ENCODE results near the gene CDYL2. TPM values are rescaled to one million over a fixed set of nuclear protein-coding genes. Genes with fewer than 3 reads are reported as not detected.

Gene CDYL2
- polyA plus RNA-seq, 1 donor from 2014 or later: 2.6 TPM

DNA sequence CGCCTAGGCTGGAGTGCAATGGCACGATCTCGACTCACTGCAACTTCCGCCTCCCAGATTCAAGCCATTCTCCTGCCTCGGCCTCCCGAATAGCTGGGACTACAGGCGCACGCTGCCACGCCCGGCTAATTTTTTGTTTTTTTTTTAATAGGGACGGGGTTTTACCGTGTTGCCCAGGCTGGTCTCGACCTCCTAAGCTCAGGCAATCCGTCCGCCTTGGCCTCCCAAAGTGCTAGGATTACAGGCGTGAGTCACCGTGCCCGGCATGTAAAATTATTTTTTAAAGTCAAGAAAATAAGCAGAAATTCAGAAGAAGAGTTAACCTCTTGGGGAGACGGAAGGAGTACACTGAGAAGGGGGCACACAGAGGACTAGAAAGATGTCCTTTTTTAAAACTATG is 27.5 kb downstream of the CDYL2 start:
- no peaks in the 10 kb centered on the region for H3K27me3 ChIP-seq (ENCODE audit: insufficient read depth, low read depth, low read length)
- H3K36me3 ChIP-seq (ENCODE audit: insufficient read depth, low read length): no peaks in the 10 kb centered on the region
- no peak overlapping the region for H3K4me3 ChIP-seq (ENCODE audit: low read length)
- TF ChIP-seq, protein P1, sequence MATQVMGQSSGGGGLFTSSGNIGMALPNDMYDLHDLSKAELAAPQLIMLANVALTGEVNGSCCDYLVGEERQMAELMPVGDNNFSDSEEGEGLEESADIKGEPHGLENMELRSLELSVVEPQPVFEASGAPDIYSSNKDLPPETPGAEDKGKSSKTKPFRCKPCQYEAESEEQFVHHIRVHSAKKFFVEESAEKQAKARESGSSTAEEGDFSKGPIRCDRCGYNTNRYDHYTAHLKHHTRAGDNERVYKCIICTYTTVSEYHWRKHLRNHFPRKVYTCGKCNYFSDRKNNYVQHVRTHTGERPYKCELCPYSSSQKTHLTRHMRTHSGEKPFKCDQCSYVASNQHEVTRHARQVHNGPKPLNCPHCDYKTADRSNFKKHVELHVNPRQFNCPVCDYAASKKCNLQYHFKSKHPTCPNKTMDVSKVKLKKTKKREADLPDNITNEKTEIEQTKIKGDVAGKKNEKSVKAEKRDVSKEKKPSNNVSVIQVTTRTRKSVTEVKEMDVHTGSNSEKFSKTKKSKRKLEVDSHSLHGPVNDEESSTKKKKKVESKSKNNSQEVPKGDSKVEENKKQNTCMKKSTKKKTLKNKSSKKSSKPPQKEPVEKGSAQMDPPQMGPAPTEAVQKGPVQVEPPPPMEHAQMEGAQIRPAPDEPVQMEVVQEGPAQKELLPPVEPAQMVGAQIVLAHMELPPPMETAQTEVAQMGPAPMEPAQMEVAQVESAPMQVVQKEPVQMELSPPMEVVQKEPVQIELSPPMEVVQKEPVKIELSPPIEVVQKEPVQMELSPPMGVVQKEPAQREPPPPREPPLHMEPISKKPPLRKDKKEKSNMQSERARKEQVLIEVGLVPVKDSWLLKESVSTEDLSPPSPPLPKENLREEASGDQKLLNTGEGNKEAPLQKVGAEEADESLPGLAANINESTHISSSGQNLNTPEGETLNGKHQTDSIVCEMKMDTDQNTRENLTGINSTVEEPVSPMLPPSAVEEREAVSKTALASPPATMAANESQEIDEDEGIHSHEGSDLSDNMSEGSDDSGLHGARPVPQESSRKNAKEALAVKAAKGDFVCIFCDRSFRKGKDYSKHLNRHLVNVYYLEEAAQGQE (IDR thresholded peaks at IDR 0.05; ENCODE audit: borderline replicate concordance): no peak
- no peak for TF ChIP-seq POLR2AphosphoS5 (IDR thresholded peaks at IDR 0.05)
- TF ChIP-seq, protein P2, sequence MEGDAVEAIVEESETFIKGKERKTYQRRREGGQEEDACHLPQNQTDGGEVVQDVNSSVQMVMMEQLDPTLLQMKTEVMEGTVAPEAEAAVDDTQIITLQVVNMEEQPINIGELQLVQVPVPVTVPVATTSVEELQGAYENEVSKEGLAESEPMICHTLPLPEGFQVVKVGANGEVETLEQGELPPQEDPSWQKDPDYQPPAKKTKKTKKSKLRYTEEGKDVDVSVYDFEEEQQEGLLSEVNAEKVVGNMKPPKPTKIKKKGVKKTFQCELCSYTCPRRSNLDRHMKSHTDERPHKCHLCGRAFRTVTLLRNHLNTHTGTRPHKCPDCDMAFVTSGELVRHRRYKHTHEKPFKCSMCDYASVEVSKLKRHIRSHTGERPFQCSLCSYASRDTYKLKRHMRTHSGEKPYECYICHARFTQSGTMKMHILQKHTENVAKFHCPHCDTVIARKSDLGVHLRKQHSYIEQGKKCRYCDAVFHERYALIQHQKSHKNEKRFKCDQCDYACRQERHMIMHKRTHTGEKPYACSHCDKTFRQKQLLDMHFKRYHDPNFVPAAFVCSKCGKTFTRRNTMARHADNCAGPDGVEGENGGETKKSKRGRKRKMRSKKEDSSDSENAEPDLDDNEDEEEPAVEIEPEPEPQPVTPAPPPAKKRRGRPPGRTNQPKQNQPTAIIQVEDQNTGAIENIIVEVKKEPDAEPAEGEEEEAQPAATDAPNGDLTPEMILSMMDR (IDR thresholded peaks at IDR 0.05; ENCODE audit: poor library complexity, severe bottlenecking): no peak
- no peak for TF ChIP-seq EZH2 (IDR thresholded peaks at IDR 0.05; ENCODE audit: borderline replicate concordance, insufficient read depth, low read length, poor library complexity, severe bottlenecking)
- no peak for TF ChIP-seq RAD21 (conservative IDR thresholded peaks at IDR 0.05)
- TF ChIP-seq SMC3 (conservative IDR thresholded peaks at IDR 0.05; ENCODE audit: poor library complexity): no peak
- TF ChIP-seq EP300 (conservative IDR thresholded peaks at IDR 0.05; ENCODE audit: poor library complexity, severe bottlenecking): no peak
- TF ChIP-seq TAF1 (IDR thresholded peaks at IDR 0.05; ENCODE audit: low read depth): no peak
- no peak for TF ChIP-seq MXI1 (conservative IDR thresholded peaks at IDR 0.05; ENCODE audit: poor library complexity, severe bottlenecking)
- H4K20me1 ChIP-seq (ENCODE audit: insufficient read depth): no peaks in the 10 kb centered on the region
- no peak overlapping the region for H3K27ac ChIP-seq (ENCODE audit: low read length)
- H3K79me2 ChIP-seq (replicated peaks; ENCODE audit: insufficient read depth, low read length): no peaks in the 10 kb centered on the region
- H2AFZ ChIP-seq (ENCODE audit: low read depth, low read length): no peak overlapping the region
- no peaks in the 10 kb centered on the region for H3K9me3 ChIP-seq (ENCODE audit: low read length)
- H3K9me2 ChIP-seq (ENCODE audit: insufficient read depth, low read length): no peaks in the 10 kb centered on the region
- H3K4me2 ChIP-seq (ENCODE audit: low read length): no peak overlapping the region
- no peaks in the 10 kb centered on the region for H3F3A ChIP-seq (ENCODE audit: insufficient read depth, low read length, poor library complexity, severe bottlenecking)
- H3K9ac ChIP-seq (ENCODE audit: low read length): no peak overlapping the region

DNA sequence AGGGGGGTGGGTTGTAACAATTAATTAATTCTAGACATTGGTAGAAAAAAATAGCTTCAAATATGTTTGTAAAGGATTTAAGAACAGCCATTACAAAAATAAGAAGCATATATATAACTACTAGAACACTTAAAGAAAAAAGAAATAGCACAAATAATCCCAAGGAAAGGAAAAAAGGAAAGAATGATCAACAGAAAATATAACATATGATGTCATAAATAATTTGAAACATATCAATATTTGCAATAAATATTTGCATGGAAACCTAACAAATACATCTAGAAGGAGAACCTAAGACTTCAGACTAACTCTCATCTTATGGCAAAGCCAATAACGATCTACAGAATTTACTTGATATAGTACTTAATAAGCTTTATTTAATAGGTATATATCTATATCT is 28.9 kb downstream of the CDYL2 start:
- no peaks in the 10 kb centered on the region for H3K36me3 ChIP-seq (ENCODE audit: insufficient read depth, low read length)
- H3K9ac ChIP-seq (ENCODE audit: low read length): no peak overlapping the region
- H3K27me3 ChIP-seq (ENCODE audit: insufficient read depth, low read depth, low read length): no peaks in the 10 kb centered on the region
- no peaks in the 10 kb centered on the region for H3K9me3 ChIP-seq (ENCODE audit: low read length)
- H4K20me1 ChIP-seq (ENCODE audit: insufficient read depth): no peaks in the 10 kb centered on the region
- no peak overlapping the region for H3K4me2 ChIP-seq (ENCODE audit: low read length)
- no peaks in the 10 kb centered on the region for H3F3A ChIP-seq (ENCODE audit: insufficient read depth, low read length, poor library complexity, severe bottlenecking)
- no peaks in the 10 kb centered on the region for H3K9me2 ChIP-seq (ENCODE audit: insufficient read depth, low read length)
- TF ChIP-seq EP300 (conservative IDR thresholded peaks at IDR 0.05; ENCODE audit: poor library complexity, severe bottlenecking) (no peak), RAD21 (conservative IDR thresholded peaks at IDR 0.05) (no peak), EZH2 (IDR thresholded peaks at IDR 0.05; ENCODE audit: borderline replicate concordance, insufficient read depth, low read length, poor library complexity, severe bottlenecking) (no peak)
- no peak overlapping the region for H3K4me3 ChIP-seq (ENCODE audit: low read length)
- no peak overlapping the region for H2AFZ ChIP-seq (ENCODE audit: low read depth, low read length)
- H3K79me2 ChIP-seq (replicated peaks; ENCODE audit: insufficient read depth, low read length): no peaks in the 10 kb centered on the region
- no peak overlapping the region for H3K27ac ChIP-seq (ENCODE audit: low read length)

DNA sequence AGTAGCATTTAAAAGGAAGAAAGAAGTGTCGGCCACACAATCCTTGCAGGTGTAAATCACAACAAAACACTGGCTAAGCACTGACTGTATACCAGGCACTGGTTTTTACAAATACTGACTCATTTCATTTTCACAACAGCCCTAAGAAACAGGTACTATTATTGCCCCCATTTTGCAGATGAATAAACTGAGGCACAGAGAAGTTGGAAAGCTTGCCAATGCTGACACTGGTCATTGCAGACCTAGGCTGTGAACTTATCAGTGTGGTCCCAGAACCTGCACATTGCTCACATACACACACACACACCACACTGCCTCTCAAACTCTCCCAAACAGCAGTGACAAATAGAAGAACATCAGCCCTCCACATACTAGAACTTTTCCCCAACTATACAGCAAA is 37.6 kb downstream of the CDYL2 start:
- Histone ChIP-seq H3K9me2 (ENCODE audit: insufficient read depth, low read length) (no peaks in the 10 kb centered on the region), H4K20me1 (ENCODE audit: insufficient read depth) (no peaks in the 10 kb centered on the region), H3K4me2 (ENCODE audit: low read length) (no peak overlapping the region), H3K27ac (ENCODE audit: low read length) (no peak overlapping the region), H3K4me3 (ENCODE audit: low read length) (no peak overlapping the region), H3K36me3 (ENCODE audit: insufficient read depth, low read length) (no peaks in the 10 kb centered on the region), H2AFZ (ENCODE audit: low read depth, low read length) (no peak overlapping the region), H3F3A (ENCODE audit: insufficient read depth, low read length, poor library complexity, severe bottlenecking) (no peaks in the 10 kb centered on the region), H3K9ac (ENCODE audit: low read length) (no peak overlapping the region), H3K79me2 (replicated peaks; ENCODE audit: insufficient read depth, low read length) (no peaks in the 10 kb centered on the region), H3K9me3 (ENCODE audit: low read length) (peaks cover 6% of the 10 kb centered on the region), H3K27me3 (ENCODE audit: insufficient read depth, low read depth, low read length) (no peaks in the 10 kb centered on the region)
- TF ChIP-seq EP300 (conservative IDR thresholded peaks at IDR 0.05; ENCODE audit: poor library complexity, severe bottlenecking): no peak
- no peak for TF ChIP-seq MXI1 (conservative IDR thresholded peaks at IDR 0.05; ENCODE audit: poor library complexity, severe bottlenecking)
- TF ChIP-seq, protein P1 (IDR thresholded peaks at IDR 0.05; ENCODE audit: borderline replicate concordance): no peak
- TF ChIP-seq TAF1 (IDR thresholded peaks at IDR 0.05; ENCODE audit: low read depth): no peak
